WTC11 (cell line): ENCODE measurements around the gene ACTL6A. TPM values are rescaled to one million over a fixed set of nuclear protein-coding genes. Genes with fewer than 3 reads are reported as not detected.
A peak's percentile ranks its signal among the peaks of the same experiment; 100 is the strongest.

Source experiments
- ATAC-seq: fragments of 200-7000 bp; cut with Tn5 transposase; 2 replicates; pipeline ENCODE4 v1.10.0; 2021; ENCODE audit warnings: mild to moderate bottlenecking, moderate library complexity
- CTCF ChIA-PET: fragments of 300-600 bp; sonication (Branson Sonifier 250); formaldehyde crosslinking; loops from one replicate; lab custom pipeline; 2021; ENCODE audit warnings: antibody characterized with exemption; lab: Charles Lee
- POLR2A ChIA-PET: fragments of 350-600 bp; sonication (Branson Sonifier 250); formaldehyde crosslinking; loops from one replicate; lab custom pipeline; 2021; ENCODE audit warnings: antibody characterized with exemption; lab: Charles Lee
- DNase-seq: peaks from one replicate; pipeline ENCODE4 v3.0.0; 2021; ENCODE audit warnings: low spot score
- H3K27ac Mint-ChIP-seq: 2 replicates; pipeline ENCODE4 v1.8.0; 2021; ENCODE audit warnings: mixed read lengths
- H3K27me3 Mint-ChIP-seq: 2 replicates; pipeline ENCODE4 v1.8.0; 2021; ENCODE audit warnings: low read depth, mild to moderate bottlenecking, moderate library complexity, mixed read lengths
- H3K36me3 Mint-ChIP-seq: 2 replicates; pipeline ENCODE4 v1.8.0; 2021; ENCODE audit warnings: mixed read lengths
- H3K4me1 Mint-ChIP-seq: 2 replicates; pipeline ENCODE4 v1.8.0; 2022; ENCODE audit warnings: mixed read lengths
- H3K4me3 Mint-ChIP-seq: 2 replicates; pipeline ENCODE4 v1.8.0; 2021; ENCODE audit warnings: mild to moderate bottlenecking, moderate library complexity, mixed read lengths
- H3K9me3 Mint-ChIP-seq: 2 replicates; pipeline ENCODE4 v1.8.0; 2021; ENCODE audit warnings: mixed read lengths
- AR ChIP-seq: fragments of 250-450 bp; sonication (Bioruptor Pico); IDR thresholded peaks from 2 replicates; pipeline ENCODE4 v1.9.0; 2021; ENCODE audit warnings: mild to moderate bottlenecking
- ATF3 ChIP-seq: sonication (generic); formaldehyde crosslinking; conservative IDR thresholded peaks from 2 replicates; pipeline ENCODE4 v1.8.1; 2022; ENCODE audit warnings: mild to moderate bottlenecking, missing genetic modification reagents
- CTCF ChIP-seq: fragments of 200-600 bp; IDR thresholded peaks from 2 replicates; pipeline ENCODE4 v1.8.0; 2022; ENCODE audit warnings: antibody characterized with exemption
- E2F1 ChIP-seq: sonication (generic); formaldehyde crosslinking; IDR thresholded peaks from 2 replicates; pipeline ENCODE4 v1.8.0; 2022; ENCODE audit warnings: mild to moderate bottlenecking, missing genetic modification reagents
- EMX1 ChIP-seq: fragments of 250-450 bp; sonication (Bioruptor Pico); IDR thresholded peaks from 2 replicates; pipeline ENCODE4 v1.8.0; 2021; ENCODE audit warnings: mild to moderate bottlenecking
- FOXJ3 ChIP-seq: sonication (generic); formaldehyde crosslinking; IDR thresholded peaks from 2 replicates; pipeline ENCODE4 v1.9.0; 2021; ENCODE audit warnings: missing genetic modification reagents, mild to moderate bottlenecking, borderline replicate concordance
- FOXP1 ChIP-seq: sonication (generic); formaldehyde crosslinking; IDR thresholded peaks from 2 replicates; pipeline ENCODE4 v1.8.0; 2022; ENCODE audit warnings: missing genetic modification reagents, mild to moderate bottlenecking, moderate library complexity, borderline replicate concordance
- HMGXB4 ChIP-seq: sonication (generic); formaldehyde crosslinking; IDR thresholded peaks from 2 replicates; pipeline ENCODE4 v1.8.1; 2023; ENCODE audit warnings: mild to moderate bottlenecking, moderate library complexity, missing genetic modification reagents
- IRF1 ChIP-seq: sonication (generic); formaldehyde crosslinking; IDR thresholded peaks from 2 replicates; pipeline ENCODE4 v1.8.0; 2023; ENCODE audit warnings: missing genetic modification reagents
- MAX ChIP-seq: sonication (generic); formaldehyde crosslinking; IDR thresholded peaks from 2 replicates; pipeline ENCODE4 v1.8.0; 2022; ENCODE audit warnings: mild to moderate bottlenecking, missing genetic modification reagents
- MYBL2 ChIP-seq: sonication (generic); formaldehyde crosslinking; IDR thresholded peaks from 2 replicates; pipeline ENCODE4 v1.8.1; 2023; ENCODE audit warnings: mild to moderate bottlenecking, moderate library complexity, missing genetic modification reagents
- OVOL2 ChIP-seq: fragments of 250-450 bp; sonication (Bioruptor Pico); IDR thresholded peaks from 2 replicates; pipeline ENCODE4 v1.9.0; 2021; ENCODE audit warnings: mild to moderate bottlenecking, borderline replicate concordance
- PRDM15 ChIP-seq: sonication (generic); formaldehyde crosslinking; IDR thresholded peaks from 2 replicates; pipeline ENCODE4 v1.8.0; 2022; ENCODE audit warnings: missing genetic modification reagents
- RELA ChIP-seq: sonication (generic); formaldehyde crosslinking; IDR thresholded peaks from 2 replicates; pipeline ENCODE4 v1.8.1; 2022; ENCODE audit warnings: missing genetic modification reagents, mild to moderate bottlenecking, borderline replicate concordance
- SMAD4 ChIP-seq: sonication (generic); formaldehyde crosslinking; IDR thresholded peaks from 2 replicates; pipeline ENCODE4 v1.8.0; 2022; ENCODE audit warnings: mild to moderate bottlenecking, missing genetic modification reagents
- SP1 ChIP-seq: sonication (generic); formaldehyde crosslinking; conservative IDR thresholded peaks from 2 replicates; pipeline ENCODE4 v1.8.1; 2022; ENCODE audit warnings: missing genetic modification reagents
- TCF7 ChIP-seq: sonication (generic); formaldehyde crosslinking; IDR thresholded peaks from 2 replicates; pipeline ENCODE4 v1.8.0; 2022; ENCODE audit warnings: mild to moderate bottlenecking, low read depth, missing genetic modification reagents, moderate library complexity
- TP53 ChIP-seq: sonication (generic); formaldehyde crosslinking; IDR thresholded peaks from 2 replicates; pipeline ENCODE4 v1.8.1; 2023; ENCODE audit warnings: mild to moderate bottlenecking, missing genetic modification reagents
- USF2 ChIP-seq: sonication (generic); formaldehyde crosslinking; IDR thresholded peaks from 2 replicates; pipeline ENCODE4 v1.8.1; 2023; ENCODE audit warnings: mild to moderate bottlenecking, missing genetic modification reagents, moderate library complexity
- ZNF423 ChIP-seq: fragments of 250-450 bp; sonication (Bioruptor Pico); IDR thresholded peaks from 2 replicates; pipeline ENCODE4 v2.1.2; 2022; ENCODE audit warnings: mild to moderate bottlenecking, moderate library complexity
- total RNA-seq: library from RNA; stranded (reverse); gene quantifications from 3 replicates; pipeline ENCODE4 v1.2.3, GENCODE V29; 2021

Gene ACTL6A
- total RNA-seq, 1 experiment from 2014 or later = 82.9 TPM

GRCh38 chr3:179544981-179545645 lies 17.6 kb upstream of the ACTL6A start:
- POLR2A ChIA-PET = no interaction called here
- Mint-ChIP-seq H3K4me3 (no peak overlapping the region), H3K4me1 (peaks cover 8% of the 10 kb centered on the region), H3K9me3 (no peaks in the 10 kb centered on the region; the same call in 1 of the 2 replicates), H3K36me3 (no peaks in the 10 kb centered on the region), H3K27ac (no peak overlapping the region), H3K27me3 (no peaks in the 10 kb centered on the region)
- CTCF ChIA-PET = no interaction called here
- ATAC-seq (no peak), DNase-seq (no peak)
- TF ChIP-seq SMAD4 (no peak), CTCF (no peak), MAX (no peak), ZNF423 (CRISPR knock-in tag) (no peak), HMGXB4 (CRISPR knock-in tag) (no peak), EMX1 (no peak), SP1 (no peak), USF2 (no peak), FOXP1 (CRISPR knock-in tag) (no peak), RELA (CRISPR knock-in tag) (no peak), E2F1 (CRISPR knock-in tag) (no peak), TCF7 (CRISPR knock-in tag) (no peak), IRF1 (CRISPR knock-in tag) (no peak), ATF3 (no peak), OVOL2 (CRISPR knock-in tag) (no peak), TP53 (CRISPR knock-in tag) (no peak)

- ATAC-seq (peak; percentile 72), DNase-seq (no peak)
- ChIA-PET POLR2A (interaction anchor here (1.5 kb wide), 1 partner anchor 16 kb away, joined by 4 read pairs; the partner anchor contains the start of gene ACTL6A), CTCF (no interaction called here)
- H3K4me1 Mint-ChIP-seq = peaks cover 8% of the 10 kb centered on the region
- H3K36me3 Mint-ChIP-seq = no peaks in the 10 kb centered on the region
- peak overlapping the region; percentile 19; the same call in 1 of the 2 replicates for H3K27ac Mint-ChIP-seq
- no peaks in the 10 kb centered on the region; the same call in 1 of the 2 replicates for H3K9me3 Mint-ChIP-seq
- H3K4me3 Mint-ChIP-seq = no peak overlapping the region
- H3K27me3 Mint-ChIP-seq = no peaks in the 10 kb centered on the region
- no peak for TF ChIP-seq MAX
- TF ChIP-seq PRDM15 (CRISPR knock-in tag) = no peak
- no peak for TF ChIP-seq AR
- no peak for TF ChIP-seq FOXJ3 (CRISPR knock-in tag)
- TF ChIP-seq MYBL2 = no peak
Measured at GRCh38 chr3:179546814-179547241, 15.9 kb upstream of the ACTL6A start.
